Gastrocnemius medialis (tissue), 4 donors: ENCODE data around the gene GRIK1.

Experiments used
- POLR2A ChIP-seq, 2 donors: fragments of 450-650 bp; IDR thresholded peaks; one replicate each; pipeline ENCODE4 v1.6.1; 2017; ENCODE audit warnings: antibody characterized with exemption in 2 of 2, mild to moderate bottlenecking in 2 of 2, moderate library complexity in 2 of 2
- TF ChIP-seq, protein P1 (sequence below), 5 experiments: fragments of 450-650 bp in 3 of 5; fragments of 200-600 bp in 2 of 5; sonication (generic) in 2 of 5; IDR thresholded peaks in 4 of 5; conservative IDR thresholded peaks in 1 of 5; 1 replicate in 4 of 5; 2 replicates in 1 of 5; pipeline ENCODE4 v1.5.1; 2016 to 2019; ENCODE audit warnings: antibody characterized with exemption in 5 of 5, mild to moderate bottlenecking in 3 of 5, moderate library complexity in 3 of 5

DNA sequence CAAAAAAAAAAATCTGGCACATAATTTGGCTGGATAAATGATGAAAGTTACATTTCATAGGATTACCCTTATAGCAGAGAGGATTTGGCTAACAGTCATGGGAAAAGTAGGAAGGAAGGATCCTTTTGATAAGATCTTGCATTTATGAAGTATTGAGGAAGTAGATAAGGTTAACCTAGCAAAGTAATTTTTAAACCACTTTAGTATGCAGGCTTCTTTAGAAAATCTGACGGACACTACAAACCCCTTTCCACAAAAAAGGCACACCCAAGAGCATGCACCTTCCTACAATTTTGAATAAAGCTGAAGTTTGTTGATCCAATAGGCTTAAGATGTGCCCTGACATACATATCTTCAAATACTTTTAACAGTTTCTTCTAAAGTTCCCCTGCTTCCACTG, 275.2 kb downstream of the GRIK1 start:
- TF ChIP-seq, protein P1, sequence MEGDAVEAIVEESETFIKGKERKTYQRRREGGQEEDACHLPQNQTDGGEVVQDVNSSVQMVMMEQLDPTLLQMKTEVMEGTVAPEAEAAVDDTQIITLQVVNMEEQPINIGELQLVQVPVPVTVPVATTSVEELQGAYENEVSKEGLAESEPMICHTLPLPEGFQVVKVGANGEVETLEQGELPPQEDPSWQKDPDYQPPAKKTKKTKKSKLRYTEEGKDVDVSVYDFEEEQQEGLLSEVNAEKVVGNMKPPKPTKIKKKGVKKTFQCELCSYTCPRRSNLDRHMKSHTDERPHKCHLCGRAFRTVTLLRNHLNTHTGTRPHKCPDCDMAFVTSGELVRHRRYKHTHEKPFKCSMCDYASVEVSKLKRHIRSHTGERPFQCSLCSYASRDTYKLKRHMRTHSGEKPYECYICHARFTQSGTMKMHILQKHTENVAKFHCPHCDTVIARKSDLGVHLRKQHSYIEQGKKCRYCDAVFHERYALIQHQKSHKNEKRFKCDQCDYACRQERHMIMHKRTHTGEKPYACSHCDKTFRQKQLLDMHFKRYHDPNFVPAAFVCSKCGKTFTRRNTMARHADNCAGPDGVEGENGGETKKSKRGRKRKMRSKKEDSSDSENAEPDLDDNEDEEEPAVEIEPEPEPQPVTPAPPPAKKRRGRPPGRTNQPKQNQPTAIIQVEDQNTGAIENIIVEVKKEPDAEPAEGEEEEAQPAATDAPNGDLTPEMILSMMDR (IDR thresholded peaks at IDR 0.05 in 4 of 5, conservative IDR thresholded peaks at IDR 0.05 in 1 of 5) = no peak
- TF ChIP-seq POLR2A (IDR thresholded peaks at IDR 0.05) = no peak
